IMR-90 (cell line): Measurements from ENCODE around the gene DCDC1. TPM values are rescaled to one million over a fixed set of nuclear protein-coding genes. Genes with fewer than 3 reads are reported as not detected.

ENCODE experiments used
- ATAC-seq: fragments of 200-7000 bp; cut with Tn5 transposase; 2 replicates; pipeline ENCODE4 v1.9.1; 2020; ENCODE audit warnings: low read depth, mild to moderate bottlenecking, moderate library complexity
- BruUV-seq: library from RNA; stranded (reverse); fragments of 400-500 nt; replicated peaks from 2 replicates; lab custom pipeline; 2021; lab: Mats Ljungman, UMichigan
- CTCF ChIA-PET: fragments of 300-600 bp; formaldehyde crosslinking; extraction: SDS; loops from one replicate; lab custom pipeline; 2021; ENCODE audit warnings: antibody characterized with exemption; lab: Yijun Ruan, JAX
- POLR2A ChIA-PET: fragments of 300-600 bp; sonication (Branson Sonifier 250); formaldehyde crosslinking; loops from one replicate; lab custom pipeline; 2022; ENCODE audit warnings: antibody characterized with exemption; ENCODE audit not compliant: unreplicated experiment; lab: Charles Lee
- DNase-seq: peaks from one replicate; pipeline ENCODE4 v3.0.0; 2013
- H2AFZ ChIP-seq: replicated peaks from 2 replicates; pipeline ENCODE3; 2013; ENCODE audit warnings: low read length, mild to moderate bottlenecking; ENCODE audit not compliant: poor library complexity
- H2AK5ac ChIP-seq: 2 replicates; pipeline ENCODE4 v1.6.1; 2013; ENCODE audit warnings: low read depth, low read length, inconsistent platforms
- H2AK9ac ChIP-seq: replicated peaks from 2 replicates; pipeline ENCODE3; 2013; ENCODE audit warnings: mild to moderate bottlenecking, low read depth, low read length, moderate library complexity; ENCODE audit not compliant: poor library complexity
- H2BK120ac ChIP-seq: 2 replicates; pipeline ENCODE4 v1.6.1; 2013; ENCODE audit warnings: low read depth, low read length, inconsistent platforms
- H2BK15ac ChIP-seq: 3 replicates; pipeline ENCODE4 v1.6.1; 2013; ENCODE audit warnings: low read depth, low read length, inconsistent platforms
- H2BK20ac ChIP-seq: 2 replicates; pipeline ENCODE4 v1.6.1; 2013; ENCODE audit warnings: low read depth, mild to moderate bottlenecking, inconsistent platforms, low read length, moderate library complexity
- H2BK5ac ChIP-seq: 2 replicates; pipeline ENCODE4 v1.6.1; 2013; ENCODE audit warnings: mild to moderate bottlenecking, low read depth, low read length, inconsistent platforms; ENCODE audit not compliant: poor library complexity, severe bottlenecking
- H3K14ac ChIP-seq: replicated peaks from 2 replicates; pipeline ENCODE4 v1.6.1; 2013; ENCODE audit warnings: low read depth, low read length, inconsistent platforms
- H3K18ac ChIP-seq: 2 replicates; pipeline ENCODE4 v1.6.1; 2013; ENCODE audit warnings: low read depth, low read length, control low read depth
- H3K23ac ChIP-seq: 2 replicates; pipeline ENCODE4 v1.6.1; 2013; ENCODE audit warnings: low read depth, low read length, inconsistent platforms
- H3K27ac ChIP-seq: 2 replicates; pipeline ENCODE4 v1.5.1; 2013; ENCODE audit warnings: mild to moderate bottlenecking, control low read depth, low read length; ENCODE audit not compliant: insufficient read depth
- H3K27me3 ChIP-seq: 2 replicates; pipeline ENCODE4 v1.6.1; 2013; ENCODE audit warnings: low read length; ENCODE audit not compliant: control insufficient read depth, insufficient read depth
- H3K36me3 ChIP-seq: 2 replicates; pipeline ENCODE4 v1.6.1; 2013; ENCODE audit warnings: low read length, mixed read lengths; ENCODE audit not compliant: control insufficient read depth, insufficient read depth
- H3K4ac ChIP-seq: 2 replicates; pipeline ENCODE4 v1.6.1; 2013; ENCODE audit warnings: low read depth, low read length, inconsistent platforms
- H3K4me1 ChIP-seq: 2 replicates; pipeline ENCODE4 v1.6.1; 2013; ENCODE audit warnings: low read length, mixed read lengths; ENCODE audit not compliant: control insufficient read depth, insufficient read depth
- H3K4me2 ChIP-seq: 2 replicates; pipeline ENCODE4 v1.6.1; 2013; ENCODE audit warnings: low read depth, mild to moderate bottlenecking, control low read depth, low read length, moderate library complexity
- H3K4me3 ChIP-seq: 2 replicates; pipeline ENCODE4 v1.5.1; 2013; ENCODE audit warnings: low read depth, mild to moderate bottlenecking, control low read depth, low read length, moderate library complexity; ENCODE audit not compliant: insufficient read depth
- H3K56ac ChIP-seq: 2 replicates; pipeline ENCODE4 v1.6.1; 2013; ENCODE audit warnings: low read length, inconsistent platforms; ENCODE audit not compliant: insufficient read depth; ENCODE audit errors: extremely low read depth
- H3K79me1 ChIP-seq, 2 experiments: 2 replicates each; pipeline ENCODE4 v1.6.1; 2013; ENCODE audit warnings: low read length in 2 of 2, inconsistent platforms in 1 of 2, low read depth in 1 of 2
- H3K9ac ChIP-seq: 2 replicates; pipeline ENCODE4 v1.6.1; 2013; ENCODE audit warnings: low read depth, low read length, control low read depth
- H3K9me1 ChIP-seq: 2 replicates; pipeline ENCODE4 v1.6.1; 2013; ENCODE audit warnings: low read length, inconsistent platforms; ENCODE audit not compliant: insufficient read depth
- H3K9me3 ChIP-seq: 2 replicates; pipeline ENCODE4 v1.6.1; 2013; ENCODE audit warnings: low read length; ENCODE audit not compliant: control insufficient read depth, insufficient read depth
- H4K20me1 ChIP-seq: 2 replicates; pipeline ENCODE4 v1.6.1; 2013; ENCODE audit warnings: low read length, inconsistent platforms; ENCODE audit not compliant: insufficient read depth
- H4K5ac ChIP-seq: 2 replicates; pipeline ENCODE4 v1.6.1; 2013; ENCODE audit warnings: mild to moderate bottlenecking, low read depth, low read length, control low read depth
- H4K8ac ChIP-seq, 2 experiments: 2 replicates each; pipeline ENCODE4 v1.6.1; 2013; ENCODE audit warnings: low read depth in 2 of 2, low read length in 2 of 2, control low read depth in 1 of 2, inconsistent platforms in 1 of 2
- H4K91ac ChIP-seq: 2 replicates; pipeline ENCODE4 v1.6.1; 2013; ENCODE audit warnings: low read depth, low read length, inconsistent platforms; ENCODE audit not compliant: insufficient read depth
- BHLHE40 ChIP-seq: fragments of 150-350 bp; IDR thresholded peaks from 2 replicates; pipeline ENCODE4 v1.6.1; 2016; ENCODE audit warnings: mild to moderate bottlenecking, low read depth, low read length
- CEBPB ChIP-seq: IDR thresholded peaks from 2 replicates; pipeline ENCODE4 v1.6.1; 2012; ENCODE audit warnings: low read depth, low read length, improper control_type of control experiment
- ELK1 ChIP-seq: fragments of 150-350 bp; IDR thresholded peaks from 2 replicates; pipeline ENCODE4 v1.6.1; 2016; ENCODE audit warnings: low read depth, mild to moderate bottlenecking, low read length, moderate library complexity, borderline replicate concordance
- MAFK ChIP-seq: IDR thresholded peaks from 2 replicates; pipeline ENCODE4 v1.6.1; 2012; ENCODE audit warnings: low read depth, low read length, improper control_type of control experiment
- MXI1 ChIP-seq: IDR thresholded peaks from 2 replicates; pipeline ENCODE4 v1.6.1; 2012; ENCODE audit warnings: low read depth, mild to moderate bottlenecking, low read length, moderate library complexity, borderline replicate concordance
- NFE2L2 ChIP-seq: fragments of 150-350 bp; IDR thresholded peaks from 2 replicates; pipeline ENCODE4 v1.6.1; 2016; ENCODE audit warnings: low read depth, mild to moderate bottlenecking, low read length
- RAD21 ChIP-seq: IDR thresholded peaks from 2 replicates; pipeline ENCODE4 v1.6.1; 2012; ENCODE audit warnings: low read length, improper control_type of control experiment
- WGBS, 2 experiments: methylation state at CpG; one replicate each; pipeline versions ENCODE4 v1.1.5 to v1.1.7; 2013; ENCODE audit warnings: missing lambda C conversion rate in 2 of 2; ENCODE audit not compliant: insufficient read length in 1 of 2; ENCODE audit errors: extremely low coverage in 2 of 2; 5-methylcytosine and 5-hydroxymethylcytosine counted together
- dilution Hi-C: fragments of 300-500 bp; cut with HindIII; formaldehyde crosslinking; loops from one replicate; pipeline ENCODE4 v1.14.3; 2018; ENCODE audit warnings: low sequenced_read_pairs; ENCODE audit not compliant: unreplicated experiment
- in situ Hi-C: fragments of 300-500 bp; cut with MboI; formaldehyde crosslinking; loops from 3 replicates; pipeline ENCODE4 v1.14.3; 2019; ENCODE audit warnings: low sequenced_read_pairs, inconsistent platforms, mixed read lengths
- intact Hi-C: fragments of 100-400 bp; cut with micrococcal nuclease; formaldehyde crosslinking; loops from 2 replicates; pipeline ENCODE4 v1.10.0; 2022
- polyA plus RNA-seq, 3 experiments: library from polyadenylated mRNA; depleted of rRNA; stranded (reverse); fragments of >200 nt; gene quantifications; 2 replicates each; pipeline ENCODE4 v1.2.3, GENCODE V29; 2012; ENCODE audit warnings: low replicate concordance in 1 of 3
- total RNA-seq: library from RNA; depleted of rRNA; stranded (reverse); fragments of >200 nt; gene quantifications from 2 replicates; pipeline ENCODE4 v1.2.3, GENCODE V29; 2012
- TF ChIP-seq, protein P1 (sequence below): fragments of 150-350 bp; IDR thresholded peaks from 2 replicates; pipeline ENCODE4 v1.6.1; 2017; ENCODE audit warnings: mild to moderate bottlenecking, antibody characterized with exemption, low read length, low read depth

The DCDC1 gene
- total and polyA plus RNA-seq, 2 of the 4 experiments (the other 2 are of a cell fraction): not detected

- no peak overlapping the region for H4K8ac ChIP-seq
- no TSS peak for BruUV-seq
- no peak overlapping the region for H3K9ac ChIP-seq
- no peak overlapping the region for H3K23ac ChIP-seq
- no peaks in the 10 kb centered on the region for H3K4me1 ChIP-seq
- ATAC-seq (no peak), DNase-seq (no peak)
- H3K9me3 ChIP-seq: no peaks in the 10 kb centered on the region
- H4K20me1 ChIP-seq: no peaks in the 10 kb centered on the region
- no peaks in the 10 kb centered on the region for H3K36me3 ChIP-seq
- TF ChIP-seq MAFK (no peak), ELK1 (no peak), BHLHE40 (no peak), MXI1 (no peak), RAD21 (no peak), CEBPB (no peak), NFE2L2 (no peak)
- TF ChIP-seq, protein P1, sequence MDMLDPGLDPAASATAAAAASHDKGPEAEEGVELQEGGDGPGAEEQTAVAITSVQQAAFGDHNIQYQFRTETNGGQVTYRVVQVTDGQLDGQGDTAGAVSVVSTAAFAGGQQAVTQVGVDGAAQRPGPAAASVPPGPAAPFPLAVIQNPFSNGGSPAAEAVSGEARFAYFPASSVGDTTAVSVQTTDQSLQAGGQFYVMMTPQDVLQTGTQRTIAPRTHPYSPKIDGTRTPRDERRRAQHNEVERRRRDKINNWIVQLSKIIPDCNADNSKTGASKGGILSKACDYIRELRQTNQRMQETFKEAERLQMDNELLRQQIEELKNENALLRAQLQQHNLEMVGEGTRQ: no peak
- no peaks in the 10 kb centered on the region for H3K27me3 ChIP-seq
- no peak overlapping the region for H3K4me3 ChIP-seq
- no peak overlapping the region for H4K91ac ChIP-seq
- ChIA-PET POLR2A (no interaction called here), CTCF (no interaction called here)
- H3K9me1 ChIP-seq: no peaks in the 10 kb centered on the region
- 60% methylated on average over 1 of the region's 1 CpG; no CpG with 5 or more reads in 1 of the 2 experiments for WGBS, 2 experiments
- no peak overlapping the region for H2BK120ac ChIP-seq
- H3K14ac ChIP-seq: no peak overlapping the region
- dilution Hi-C loops (no loop called here), in situ Hi-C loops (no loop called here), intact Hi-C loops (no loop called here)
- no peaks in the 10 kb centered on the region for H3K79me1 ChIP-seq
- H2AK5ac ChIP-seq: no peak overlapping the region
- H3K4me2 ChIP-seq: no peak overlapping the region
- no peak overlapping the region for H3K18ac ChIP-seq
- no peak overlapping the region for H3K56ac ChIP-seq
- no peak overlapping the region for H3K27ac ChIP-seq
- no peak overlapping the region for H2BK15ac ChIP-seq
- H2AK9ac ChIP-seq: no peak overlapping the region
- H3K4ac ChIP-seq: no peak overlapping the region
- H2AFZ ChIP-seq: no peak overlapping the region
- no peak overlapping the region for H2BK5ac ChIP-seq
- H2BK20ac ChIP-seq: no peak overlapping the region
- H4K5ac ChIP-seq: no peak overlapping the region
Measured at GRCh38 chr11:31120428-31120827, 249.1 kb downstream of the DCDC1 start.
